OCI-LY3 (cell line): Measurements from ENCODE around the gene NECAB2.

Experiments used
- H2AFZ ChIP-seq: fragments of 200-600, 300-600 bp; shearing (Covaris generic); 2 replicates; pipeline ENCODE4 v1.6.0; 2014; ENCODE audit warnings: antibody characterized with exemption, low read depth, low read length
- H3K27ac ChIP-seq: fragments of 200-600, 300-600 bp; sonication (generic); 2 replicates; pipeline ENCODE4 v1.5.1; 2014; ENCODE audit warnings: mild to moderate bottlenecking, low read length, moderate library complexity, mixed read lengths
- H3K27me3 ChIP-seq: fragments of 200-600, 300-600 bp; sonication (generic); 2 replicates; pipeline ENCODE4 v1.6.1; 2014; ENCODE audit warnings: low read depth, low read length, mixed read lengths
- H3K36me3 ChIP-seq: fragments of 200-600, 300-600 bp; sonication (generic); replicated peaks from 2 replicates; pipeline ENCODE3; 2014; ENCODE audit warnings: low read depth, low read length, mixed read lengths
- H3K4me1 ChIP-seq: fragments of 300-600, 200-600 bp; sonication (generic); 2 replicates; pipeline ENCODE4 v1.6.1; 2014; ENCODE audit warnings: low read length, mixed read lengths
- H3K4me2 ChIP-seq: fragments of 200-600, 300-600 bp; sonication (generic); 2 replicates; pipeline ENCODE4 v1.6.1; 2014; ENCODE audit warnings: low read length, mixed read lengths
- H3K4me3 ChIP-seq: fragments of 300-600, 200-600 bp; sonication (generic); 2 replicates; pipeline ENCODE4 v1.5.1; 2014; ENCODE audit warnings: antibody characterized with exemption, mild to moderate bottlenecking, low read length, moderate library complexity
- H3K79me2 ChIP-seq: fragments of 300-600, 200-600 bp; shearing (Covaris generic); 2 replicates; pipeline ENCODE4 v1.6.1; 2014; ENCODE audit warnings: mild to moderate bottlenecking, low read length, mixed read lengths
- H3K9ac ChIP-seq: fragments of 300-600, 200-600 bp; shearing (Covaris generic); 2 replicates; pipeline ENCODE4 v1.6.0; 2014; ENCODE audit warnings: mild to moderate bottlenecking, low read length, moderate library complexity
- H3K9me3 ChIP-seq: fragments of 200-600, 300-600 bp; shearing (Covaris generic); 2 replicates; pipeline ENCODE4 v1.6.1; 2014; ENCODE audit warnings: low read length, mixed read lengths; ENCODE audit not compliant: insufficient read depth
- H4K20me1 ChIP-seq: fragments of 200-600, 300-600 bp; sonication (generic); 2 replicates; pipeline ENCODE4 v1.6.1; 2016; ENCODE audit warnings: low read length, mixed read lengths; ENCODE audit not compliant: insufficient read depth
- CTCF ChIP-seq: fragments of 200-600, 300-600 bp; sonication (generic); IDR thresholded peaks from 2 replicates; pipeline ENCODE4 v1.5.1; 2014; ENCODE audit warnings: antibody characterized with exemption, low read length, low read depth
- EZH2phosphoT487 ChIP-seq: fragments of 200-600 bp; shearing (Covaris generic); IDR thresholded peaks from 2 replicates; pipeline ENCODE4 v1.6.1; 2018; ENCODE audit warnings: antibody characterized with exemption, mixed run types, low read depth

Gene NECAB2

GRCh38 chr16:84038469-84038868 is 70.4 kb downstream of the NECAB2 start:
- Histone ChIP-seq H3K27me3 (peaks cover 10% of the 10 kb centered on the region; the same call in 1 of the 2 replicates), H3K4me1 (no peaks in the 10 kb centered on the region), H3K4me3 (no peak overlapping the region), H3K9me3 (no peaks in the 10 kb centered on the region), H3K79me2 (no peaks in the 10 kb centered on the region), H4K20me1 (no peaks in the 10 kb centered on the region), H3K36me3 (no peaks in the 10 kb centered on the region), H3K4me2 (no peak overlapping the region), H2AFZ (no peak overlapping the region), H3K9ac (no peak overlapping the region), H3K27ac (no peak overlapping the region)
- no peak for TF ChIP-seq CTCF
- no peak for TF ChIP-seq EZH2phosphoT487

- Histone ChIP-seq H3K79me2 (no peaks in the 10 kb centered on the region), H3K27ac (no peak overlapping the region), H3K4me1 (no peaks in the 10 kb centered on the region), H3K9ac (no peak overlapping the region), H3K36me3 (no peaks in the 10 kb centered on the region), H3K4me3 (no peak overlapping the region), H2AFZ (no peak overlapping the region), H3K4me2 (no peak overlapping the region), H3K27me3 (peaks cover 10% of the 10 kb centered on the region), H4K20me1 (no peaks in the 10 kb centered on the region), H3K9me3 (no peaks in the 10 kb centered on the region)
- no peak for TF ChIP-seq EZH2phosphoT487
- TF ChIP-seq CTCF: no peak
Observed at GRCh38 chr16:84039696-84040095, 71.7 kb downstream of the NECAB2 start.

- H4K20me1 ChIP-seq: no peaks in the 10 kb centered on the region
- no peak overlapping the region for H3K9ac ChIP-seq
- no peak overlapping the region for H3K27ac ChIP-seq
- H3K36me3 ChIP-seq: no peaks in the 10 kb centered on the region
- H3K4me3 ChIP-seq: no peak overlapping the region
- no peaks in the 10 kb centered on the region for H3K9me3 ChIP-seq
- H3K4me2 ChIP-seq: no peak overlapping the region
- no peaks in the 10 kb centered on the region for H3K4me1 ChIP-seq
- TF ChIP-seq EZH2phosphoT487: no peak
- TF ChIP-seq CTCF: no peak
- H2AFZ ChIP-seq: no peak overlapping the region
- no peaks in the 10 kb centered on the region for H3K79me2 ChIP-seq
- peaks cover 7% of the 10 kb centered on the region for H3K27me3 ChIP-seq
Observed at GRCh38 chr16:84040226-84040822, 72.3 kb downstream of the NECAB2 start.

- H3K4me3 ChIP-seq: no peak overlapping the region
- H3K79me2 ChIP-seq: no peaks in the 10 kb centered on the region
- H4K20me1 ChIP-seq: no peaks in the 10 kb centered on the region
- H3K9ac ChIP-seq: no peak overlapping the region
- no peaks in the 10 kb centered on the region for H3K9me3 ChIP-seq
- TF ChIP-seq EZH2phosphoT487 (no peak), CTCF (no peak)
- H3K27ac ChIP-seq: no peak overlapping the region
- H3K27me3 ChIP-seq: peaks cover under 1% of the 10 kb centered on the region
- H2AFZ ChIP-seq: no peak overlapping the region
- H3K4me1 ChIP-seq: no peaks in the 10 kb centered on the region
- no peaks in the 10 kb centered on the region for H3K36me3 ChIP-seq
- no peak overlapping the region for H3K4me2 ChIP-seq
Observed at GRCh38 chr16:84040823-84041820, 73.1 kb downstream of the NECAB2 start.
